GM21717 (cell line): Measurements from ENCODE around the gene CAMTA1.

Source experiments
- ATAC-seq: cut with Tn5 transposase; IDR thresholded peaks from one replicate; pipeline ENCODE4 v1.9.1; 2021; ENCODE audit warnings: mild to moderate bottlenecking, moderate library complexity; ENCODE audit not compliant: unreplicated experiment

Gene CAMTA1

GRCh38 chr1:7236844-7237515 is 451.7 kb downstream of the CAMTA1 start:
- ATAC-seq, result no peak

- no peak for ATAC-seq
Measured at GRCh38 chr1:7247158-7247557, 461.9 kb downstream of the CAMTA1 start.

GRCh38 chr1:7247791-7248548 is 462.7 kb downstream of the CAMTA1 start:
- ATAC-seq, result no peak

- ATAC-seq, result no peak
Measured at GRCh38 chr1:7248549-7249199, 463.4 kb downstream of the CAMTA1 start.

DNA sequence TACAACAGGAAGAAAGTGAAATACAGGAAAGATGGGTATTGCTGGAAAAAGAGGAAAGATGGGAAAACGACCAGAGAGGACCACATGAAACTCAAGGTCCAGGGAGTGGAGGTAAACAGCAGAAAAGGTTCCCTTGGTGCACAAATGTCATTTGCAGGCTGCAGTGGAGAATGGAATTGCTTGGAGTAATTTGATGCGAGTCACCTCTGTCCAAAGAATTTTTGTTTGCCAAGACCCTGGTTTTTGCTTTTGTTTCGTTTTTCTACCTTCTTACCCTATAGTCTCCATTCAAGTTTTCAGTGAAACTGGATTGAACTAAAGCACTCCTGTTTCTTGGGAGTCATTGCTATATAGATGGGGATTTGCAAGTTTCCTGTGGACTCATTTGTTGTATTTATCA is 464.3 kb downstream of the CAMTA1 start:
- ATAC-seq, result no peak

- no peak for ATAC-seq
Measured at GRCh38 chr1:7250176-7250575, 464.9 kb downstream of the CAMTA1 start.

- ATAC-seq, result no peak
Measured at GRCh38 chr1:7250597-7251453, 465.6 kb downstream of the CAMTA1 start.

GRCh38 chr1:7251454-7251800 is 466.2 kb downstream of the CAMTA1 start:
- ATAC-seq, result no peak

DNA sequence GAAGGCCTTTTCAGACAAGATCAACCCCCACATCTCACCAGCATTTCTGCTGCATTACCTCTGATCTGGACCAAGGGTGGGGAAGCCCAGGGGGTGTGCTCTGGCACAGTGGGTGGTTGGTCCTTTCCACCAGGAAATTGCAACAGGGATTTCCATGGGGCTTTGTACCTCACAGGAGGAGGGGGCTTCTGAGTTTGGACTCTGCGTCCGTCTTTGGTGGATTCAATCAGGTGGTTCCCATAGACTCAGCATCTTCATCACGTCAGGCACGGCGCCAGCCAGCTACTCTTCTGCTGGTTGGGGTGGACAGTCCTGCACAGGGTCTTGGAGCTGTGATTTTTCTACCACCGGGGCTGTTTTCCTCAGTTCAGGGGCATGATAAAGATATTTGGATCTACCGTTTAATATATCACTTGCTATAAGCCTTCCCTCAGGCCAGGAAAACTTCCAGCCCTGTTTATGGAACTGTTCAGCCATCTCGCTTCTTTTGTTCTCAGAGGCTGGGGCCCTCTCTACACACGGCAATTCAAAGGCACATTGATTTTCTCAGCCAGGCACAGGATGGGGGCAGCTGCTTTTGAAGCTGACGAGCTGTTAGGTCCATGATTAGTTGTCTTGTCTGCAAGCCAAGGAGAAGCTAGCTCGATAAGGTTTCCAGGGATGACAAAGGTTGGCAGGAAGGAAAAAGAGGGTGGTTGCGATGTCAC is 467.3 kb downstream of the CAMTA1 start:
- ATAC-seq, result no peak

DNA sequence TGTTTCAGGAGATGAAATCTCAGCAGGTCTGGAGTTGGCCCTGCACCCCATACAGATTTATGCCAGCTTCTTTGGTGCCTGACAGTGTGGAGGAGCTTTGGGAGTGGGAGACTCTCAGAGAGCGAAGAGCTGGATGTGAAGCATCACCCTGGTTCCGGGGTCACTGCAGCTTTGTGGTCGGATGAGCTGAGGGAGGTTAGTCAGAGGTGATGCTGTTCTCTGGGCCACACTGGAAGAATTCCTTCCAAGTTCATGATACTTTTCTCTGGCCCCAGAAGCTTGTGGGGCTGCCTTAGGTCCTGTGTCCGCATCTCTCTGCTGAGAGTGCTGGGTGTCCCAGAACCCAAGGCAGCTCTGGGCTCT is 467.8 kb downstream of the CAMTA1 start:
- ATAC-seq, result no peak

GRCh38 chr1:7253988-7254587 is 468.8 kb downstream of the CAMTA1 start:
- no peak for ATAC-seq

DNA sequence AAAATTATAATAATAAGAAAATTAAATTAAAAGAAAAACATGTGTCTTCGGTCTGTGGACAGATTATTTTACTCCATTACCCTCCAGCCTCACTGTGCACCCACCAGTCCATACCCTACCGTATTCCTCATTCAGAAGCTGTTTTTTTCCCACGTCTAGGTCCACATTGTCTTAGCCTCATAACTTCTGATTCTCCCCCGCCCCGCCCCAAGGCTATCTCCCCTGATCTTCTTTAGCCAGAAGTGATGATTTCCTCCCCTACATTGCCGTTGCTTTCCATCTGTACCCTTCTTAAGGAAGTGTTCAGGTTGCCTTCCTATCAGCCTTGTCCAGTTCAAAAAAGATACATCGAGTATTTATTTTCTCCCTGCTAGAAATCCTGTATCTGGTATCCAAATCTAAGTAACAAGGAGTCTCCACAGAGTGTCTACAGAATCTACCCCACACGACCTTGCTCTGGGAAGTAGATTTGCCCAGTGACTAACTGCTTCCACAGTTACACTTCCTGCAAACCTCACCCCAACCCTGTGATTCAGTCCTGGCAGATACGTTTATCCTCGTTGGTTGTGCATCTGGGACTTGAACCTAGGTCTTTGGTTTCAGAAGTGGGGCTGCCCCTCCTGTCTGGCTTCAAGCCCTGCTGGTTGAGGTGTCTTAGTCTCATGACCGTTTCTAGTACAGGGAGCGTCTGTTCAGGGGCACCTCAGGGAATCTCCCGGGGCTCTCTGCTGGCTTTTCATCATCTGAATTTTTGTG is 470.2 kb downstream of the CAMTA1 start:
- ATAC-seq, result no peak

DNA sequence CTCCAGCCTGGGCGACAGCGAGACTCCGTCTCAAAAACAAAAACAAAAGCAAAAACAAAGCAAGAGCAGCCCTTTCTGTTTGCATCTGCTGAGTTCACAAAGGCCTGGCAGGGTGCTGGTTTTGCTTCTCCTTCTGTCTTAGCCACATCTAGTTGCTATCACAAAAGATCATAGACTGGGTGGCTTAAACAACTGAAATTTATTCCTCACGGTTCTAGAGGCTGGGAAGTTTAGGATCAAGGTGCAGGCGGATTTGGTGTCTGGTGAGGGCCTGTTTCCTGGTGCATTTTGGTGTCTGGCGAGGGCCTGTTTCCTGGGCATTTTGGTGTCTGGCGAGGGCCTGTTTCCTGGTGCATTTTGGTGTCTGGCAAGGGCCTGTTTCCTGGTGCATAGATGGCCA is 471.3 kb downstream of the CAMTA1 start:
- no peak for ATAC-seq

DNA sequence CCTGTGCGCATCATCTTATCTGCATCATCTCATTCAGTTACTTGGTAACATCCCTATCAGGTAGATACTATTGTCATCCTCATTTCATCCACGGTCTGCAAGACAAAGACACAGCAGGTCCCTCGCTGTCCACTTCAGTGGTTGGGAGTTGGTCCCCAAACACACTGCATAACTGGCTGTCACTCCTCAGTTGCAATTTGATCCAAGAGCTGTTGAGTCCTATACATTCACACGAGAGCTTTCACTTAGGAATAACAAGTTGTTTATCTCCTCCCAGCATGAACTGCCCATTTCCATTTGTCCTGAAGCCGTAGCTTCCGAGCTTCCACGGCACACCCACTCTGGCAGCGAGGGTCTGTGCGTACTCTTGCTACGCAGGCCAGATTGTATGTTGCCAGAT is 472.0 kb downstream of the CAMTA1 start:
- no peak for ATAC-seq

DNA sequence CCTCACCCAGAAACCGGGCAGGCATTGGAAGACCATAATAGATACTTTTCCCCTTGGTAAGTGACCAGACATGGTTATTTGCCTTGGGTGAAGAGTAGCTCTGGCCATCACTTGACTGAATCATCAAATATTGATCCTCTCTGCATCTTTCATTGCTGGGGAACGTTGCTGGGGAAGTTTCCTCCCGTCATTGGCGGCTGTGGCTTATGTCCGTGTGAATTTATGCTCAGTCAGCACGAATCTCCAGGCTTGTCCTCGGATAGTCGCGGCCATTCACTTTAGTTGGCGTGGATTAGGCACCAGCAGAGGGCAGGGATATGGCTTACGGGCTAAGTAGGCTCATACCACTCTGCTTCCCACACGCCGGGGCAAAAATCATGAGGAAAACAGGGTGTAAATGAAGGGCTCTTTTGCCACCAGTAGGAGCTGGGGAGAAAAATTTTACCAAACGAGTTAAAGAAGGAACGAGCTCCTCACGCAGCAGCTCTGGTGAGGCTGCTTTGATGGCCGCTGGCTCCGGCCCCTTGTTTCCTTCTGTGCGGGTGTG is 473.4 kb downstream of the CAMTA1 start:
- ATAC-seq, result no peak

GRCh38 chr1:7259955-7260354 is 474.7 kb downstream of the CAMTA1 start:
- ATAC-seq, result no peak

DNA sequence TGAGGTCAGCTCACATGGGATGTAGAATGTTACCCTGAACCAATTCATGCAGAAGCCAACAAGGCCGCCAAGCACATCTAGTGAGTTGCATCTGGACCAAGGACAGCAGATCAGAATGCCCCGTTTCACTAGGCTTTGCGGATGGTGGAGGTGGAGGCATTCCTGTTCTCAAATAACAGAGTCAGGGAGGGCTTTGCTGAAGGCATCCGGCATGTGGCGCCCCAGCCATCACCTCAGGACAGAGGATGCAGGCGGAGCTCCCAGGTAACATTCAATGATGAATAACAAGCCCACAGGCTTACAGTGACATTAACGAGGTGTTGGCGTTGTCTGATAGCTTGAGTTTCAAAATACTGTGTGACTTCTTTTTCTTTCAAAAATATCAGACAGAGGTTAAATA is 476.2 kb downstream of the CAMTA1 start:
- no peak for ATAC-seq

DNA sequence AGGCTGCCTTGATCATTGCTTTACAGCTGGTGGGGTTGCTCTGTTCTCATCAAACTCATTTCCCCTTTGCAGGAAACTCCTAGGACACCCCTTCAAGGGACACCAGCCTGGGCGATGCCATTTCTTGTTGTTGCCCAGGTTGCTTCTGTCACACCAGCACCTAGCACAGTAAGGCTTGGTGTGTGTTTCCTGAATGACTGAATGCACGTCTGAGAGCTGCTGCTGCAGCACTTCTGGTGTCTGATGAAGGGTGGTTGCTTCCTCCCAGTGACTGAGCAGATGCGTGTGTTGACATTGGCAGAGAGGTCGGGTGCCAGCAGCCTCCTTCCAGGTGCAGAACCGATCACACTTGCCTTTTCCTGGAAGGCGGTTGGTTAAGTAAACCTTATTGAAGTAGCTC is 477.4 kb downstream of the CAMTA1 start:
- ATAC-seq, result no peak
